GM23248 (cell line): ENCODE data around the gene TNFRSF6B.

Source experiments
- EZH2 ChIP-seq: fragments of 200-600 bp; sonication (generic); IDR thresholded peaks from 2 replicates; pipeline ENCODE4 v1.6.1; 2018; ENCODE audit warnings: antibody characterized with exemption, mild to moderate bottlenecking; ENCODE audit not compliant: insufficient read depth, poor library complexity, severe bottlenecking
- EZH2phosphoT487 ChIP-seq: fragments of 200-600 bp; sonication (generic); IDR thresholded peaks from 2 replicates; pipeline ENCODE4 v1.6.1; 2018; ENCODE audit warnings: antibody characterized with exemption, moderate library complexity, mild to moderate bottlenecking, low read depth; ENCODE audit not compliant: insufficient read depth

DNA sequence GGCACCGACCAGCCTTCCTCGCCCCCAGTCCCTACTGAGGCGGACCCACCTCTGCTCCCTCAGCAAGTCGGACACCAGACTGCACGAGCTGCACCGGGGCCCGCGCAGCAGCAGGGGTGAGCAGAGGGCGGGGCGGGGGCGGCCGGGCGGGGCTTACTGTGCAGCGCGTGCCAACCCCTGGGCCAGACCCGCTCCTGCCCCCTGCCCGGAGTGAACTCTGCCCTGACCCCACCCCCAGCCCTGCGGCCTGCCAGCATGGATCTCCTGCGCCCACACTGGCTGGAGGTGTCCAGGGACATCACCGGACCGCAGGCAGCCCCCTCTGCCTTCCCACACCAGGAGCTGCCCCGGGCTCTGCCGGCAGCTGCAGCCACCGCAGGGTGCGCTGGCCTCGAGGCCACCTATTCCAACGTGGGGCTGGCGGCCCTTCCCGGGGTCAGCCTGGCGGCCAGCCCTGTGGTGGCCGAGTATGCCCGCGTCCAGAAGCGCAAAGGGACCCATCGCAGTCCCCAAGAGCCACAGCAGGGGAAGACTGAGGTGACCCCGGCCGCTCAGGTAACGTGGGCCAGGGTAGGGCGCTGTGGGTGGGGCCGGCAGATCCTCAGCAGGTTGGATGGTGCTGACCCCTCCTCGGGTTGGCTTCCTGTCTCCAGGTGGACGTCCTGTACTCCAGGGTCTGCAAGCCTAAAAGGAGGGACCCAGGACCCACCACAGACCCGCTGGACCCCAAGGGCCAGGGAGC, 41.7 kb downstream of the TNFRSF6B start:
- TF ChIP-seq EZH2phosphoT487, result no peak
- no peak for TF ChIP-seq EZH2
